T-cell (primary cell): ENCODE measurements around the gene DBP. TPM values are rescaled to one million over a fixed set of nuclear protein-coding genes. Genes with fewer than 3 reads are reported as not detected.
"Not testable (repeated sequence)": the region's sequence is repeated elsewhere in the genome, so short reads cannot be mapped to it uniquely, and the experiment has no call there.

Experiments used
- ATAC-seq, 4 experiments: fragments of 200-7000 bp in 3 of 4; fragments of 150-1000 bp in 1 of 4; cut with Tn5 transposase; replicated peaks in 1 of 4; 1 replicate in 3 of 4; 2 replicates in 1 of 4; pipeline ENCODE4 v1.10.0; 2021; ENCODE audit warnings: moderate library complexity in 3 of 4, mild to moderate bottlenecking in 2 of 4, moderate number of reproducible peaks in 1 of 4
- CTCF ChIA-PET, 2 donors: fragments of 300-600 bp; sonication (Branson Sonifier 250); formaldehyde crosslinking; loops; one replicate each; lab custom pipeline; 2022; ENCODE audit warnings: antibody characterized with exemption in 2 of 2; lab: Charles Lee
- POLR2A ChIA-PET, 2 donors: fragments of 300-600 bp; sonication (Branson Sonifier 250); formaldehyde crosslinking; loops; one replicate each; lab custom pipeline; 2022; ENCODE audit warnings: antibody characterized with exemption in 2 of 2; lab: Charles Lee
- DNase-seq, 35 experiments: peaks; one replicate each; pipeline versions ENCODE4 v3.0.0 to v3.0.0-alpha.2; 2013 to 2023
- H3K27ac ChIP-seq: one replicate; pipeline ENCODE4 v1.5.1; 2013; ENCODE audit warnings: low read length
- H3K27me3 ChIP-seq, 2 experiments: replicated peaks in 1 of 2; 1 replicate in 1 of 2; 2 replicates in 1 of 2; pipeline versions ENCODE4 v1.6.1 to v1.7.0; 2013; ENCODE audit warnings: low read length in 1 of 2, mixed read lengths in 1 of 2; ENCODE audit not compliant: control insufficient read depth in 2 of 2, insufficient read depth in 2 of 2; ENCODE audit errors: extremely low read depth in 1 of 2
- H3K36me3 ChIP-seq, 2 donors: 1 replicate in 1 of 2; 2 replicates in 1 of 2; pipeline versions ENCODE4 v1.6.1 to v1.7.0; 2013; ENCODE audit warnings: low read length in 1 of 2; ENCODE audit not compliant: control insufficient read depth in 2 of 2, insufficient read depth in 1 of 2; ENCODE audit errors: extremely low read depth in 1 of 2
- H3K4me1 ChIP-seq, 2 experiments: 1 replicate in 1 of 2; 2 replicates in 1 of 2; pipeline versions ENCODE4 v1.6.1 to v1.7.0; 2013; ENCODE audit warnings: low read length in 2 of 2, mixed read lengths in 1 of 2; ENCODE audit not compliant: insufficient read depth in 2 of 2, control insufficient read depth in 1 of 2; ENCODE audit errors: extremely low read depth in 1 of 2
- H3K4me3 ChIP-seq, 2 donors: 1 replicate in 1 of 2; 2 replicates in 1 of 2; pipeline versions ENCODE4 v1.5.1 to v1.7.0; 2013; ENCODE audit warnings: mild to moderate bottlenecking in 2 of 2, low read length in 1 of 2, moderate library complexity in 1 of 2; ENCODE audit not compliant: control insufficient read depth in 1 of 2; ENCODE audit errors: extremely low read depth in 1 of 2
- H3K9me3 ChIP-seq: 2 replicates; pipeline ENCODE4 v1.7.0; 2013
- H3K27ac Mint-ChIP-seq, 2 donors: one replicate each; pipeline ENCODE4 v1.8.0; 2020 to 2021; ENCODE audit warnings: mild to moderate bottlenecking in 2 of 2, mixed read lengths in 2 of 2
- H3K27me3 Mint-ChIP-seq, 2 donors: one replicate each; pipeline ENCODE4 v1.8.0; 2021 to 2022; ENCODE audit warnings: mixed read lengths in 2 of 2
- H3K36me3 Mint-ChIP-seq: one replicate; pipeline ENCODE4 v1.8.0; 2021; ENCODE audit warnings: mixed read lengths
- H3K4me1 Mint-ChIP-seq, 3 donors: one replicate each; pipeline ENCODE4 v1.8.0; 2020 to 2022; ENCODE audit warnings: mixed read lengths in 3 of 3, mild to moderate bottlenecking in 1 of 3
- H3K4me3 Mint-ChIP-seq, 3 donors: one replicate each; pipeline ENCODE4 v1.8.0; 2020 to 2022; ENCODE audit warnings: mild to moderate bottlenecking in 3 of 3, mixed read lengths in 3 of 3, moderate library complexity in 3 of 3
- H3K9me3 Mint-ChIP-seq, 3 donors: one replicate each; pipeline ENCODE4 v1.8.0; 2020 to 2022; ENCODE audit warnings: mixed read lengths in 3 of 3
- WGBS: methylation state at CpG from one replicate; pipeline ENCODE4 v1.1.5; 2013; ENCODE audit warnings: missing lambda C conversion rate; ENCODE audit not compliant: insufficient coverage; 5-methylcytosine and 5-hydroxymethylcytosine counted together
- total RNA-seq, 35 experiments: library from RNA in 6 of 35; stranded (reverse) in 6 of 35; fragments of 120-200 nt in 1 of 35; gene quantifications; one replicate each; pipeline versions ENCODE4 v1.2.1 to v1.2.4 and lab custom pipeline; 2013 to 2026

Gene DBP
- total RNA-seq, 5 donors from 2014 or later (not counting 1 experiment from before 2014, with no cell fraction given): 24.5 to 57.2 (median 56.0) TPM

GRCh38 chr19:48632692-48633147 lies 4.5 kb downstream of the DBP start:
- no peaks in the 10 kb centered on the region for H3K27me3 ChIP-seq
- Mint-ChIP-seq H3K27ac (peak overlapping the region; percentile 72 to 95), H3K9me3 (no peaks in the 10 kb centered on the region), H3K27me3 (no peaks in the 10 kb centered on the region), H3K4me3 (peak overlapping the region in 2 of 3 donors; percentile 24 to 42), H3K36me3 (peaks cover 13% of the 10 kb centered on the region), H3K4me1 (peaks cover 37 to 48% (median 40%) of the 10 kb centered on the region in 3 donors)
- H3K36me3 ChIP-seq: peaks cover 26 to 45% of the 10 kb centered on the region in 2 donors
- POLR2A ChIA-PET: no interaction called here
- CTCF ChIA-PET: interaction anchor here in 1 of 2 donors (0.6 to 0.9 kb wide), 2 partner anchors 9 to 28 kb away, joined by 5 read pairs; no protein-coding TSS in a partner anchor
- no peak overlapping the region for H3K4me3 ChIP-seq
- H3K4me1 ChIP-seq: peaks cover 18 to 59% of the 10 kb centered on the region in 2 experiments
- no peaks in the 10 kb centered on the region for H3K9me3 ChIP-seq
- DNase-seq: no peak
- H3K27ac ChIP-seq: no peak overlapping the region
- ATAC-seq: no peak

GRCh38 chr19:48632286-48632685 lies 4.9 kb downstream of the DBP start:
- CTCF ChIA-PET: interaction anchor here in 1 of 2 donors (0.6 to 0.9 kb wide), 2 partner anchors 9 to 361 kb away, joined by 5 read pairs; partner anchors contain the start of gene RUVBL2
- H3K4me3 ChIP-seq, H3K9me3 ChIP-seq, H3K27me3 Mint-ChIP-seq, ATAC-seq, H3K27me3 ChIP-seq, H3K27ac ChIP-seq, DNase-seq, H3K9me3 Mint-ChIP-seq, POLR2A ChIA-PET: not testable (repeated sequence)
- Mint-ChIP-seq H3K36me3 (peaks cover 13% of the 10 kb centered on the region), H3K4me3 (peak overlapping the region in 2 of 3 donors; percentile 24 to 42), H3K4me1 (peaks cover 36 to 48% (median 42%) of the 10 kb centered on the region in 3 donors), H3K27ac (peak overlapping the region; percentile 72 to 95)
- H3K4me1 ChIP-seq: peaks cover 18 to 63% of the 10 kb centered on the region in 2 experiments
- WGBS: 90% methylated on average over 11 of the region's 11 CpGs
- peaks cover 26 to 45% of the 10 kb centered on the region in 2 donors for H3K36me3 ChIP-seq

DNA sequence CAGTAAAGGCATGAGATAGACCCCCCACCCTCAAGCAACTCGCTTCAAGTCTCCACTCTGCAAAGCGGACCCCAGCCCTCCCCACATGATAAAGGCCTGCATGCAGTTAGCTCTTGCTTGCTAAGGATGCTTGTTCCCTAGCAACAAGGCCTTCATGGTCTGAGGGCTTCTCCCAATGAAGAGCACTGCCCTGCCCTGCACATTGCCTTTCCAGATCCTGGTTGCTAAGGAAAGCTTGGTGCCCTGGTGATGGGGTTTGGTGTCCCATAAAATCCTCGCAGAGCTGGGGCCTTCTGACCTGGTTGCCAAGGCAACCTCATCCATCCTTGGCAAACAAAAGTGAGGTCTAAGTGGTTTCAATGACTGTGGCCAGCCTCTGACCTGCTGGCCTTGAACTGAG lies 6.0 kb downstream of the DBP start:
- Mint-ChIP-seq H3K9me3 (no peaks in the 10 kb centered on the region), H3K27ac (peak overlapping the region; percentile 39 to 65), H3K36me3 (peaks cover 13% of the 10 kb centered on the region), H3K27me3 (no peaks in the 10 kb centered on the region), H3K4me1 (peaks cover 36 to 54% (median 49%) of the 10 kb centered on the region in 3 donors), H3K4me3 (no peak overlapping the region)
- H3K36me3 ChIP-seq: peaks cover 26 to 45% of the 10 kb centered on the region in 2 donors
- POLR2A ChIA-PET: interaction anchor here in 1 of 2 donors (0.6 to 0.7 kb wide), 2 partner anchors 18 to 111 kb away, joined by 3 to 6 read pairs; no protein-coding TSS in a partner anchor
- CTCF ChIA-PET: interaction anchor here in 1 of 2 donors (0.6 to 0.7 kb wide), 2 partner anchors 27 to 35 kb away, joined by 3 to 4 read pairs; no protein-coding TSS in a partner anchor
- WGBS: 80% methylated on average over 1 of the region's 3 CpGs
- H3K4me1 ChIP-seq: peaks cover 18 to 69% of the 10 kb centered on the region in 2 experiments
- ATAC-seq (no peak), DNase-seq (no peak)
- H3K9me3 ChIP-seq: no peaks in the 10 kb centered on the region
- H3K27me3 ChIP-seq: no peaks in the 10 kb centered on the region
- H3K4me3 ChIP-seq: no peak overlapping the region
- H3K27ac ChIP-seq: no peak overlapping the region

- H3K36me3 Mint-ChIP-seq: peaks cover 10% of the 10 kb centered on the region
- Histone ChIP-seq H3K27ac (no peak overlapping the region), H3K36me3 (peaks cover 26 to 45% of the 10 kb centered on the region in 2 donors), H3K4me3 (no peak overlapping the region), H3K4me1 (peaks cover 18 to 65% of the 10 kb centered on the region in 2 experiments), H3K27me3 (no peaks in the 10 kb centered on the region), H3K9me3 (no peaks in the 10 kb centered on the region)
- H3K9me3 Mint-ChIP-seq: no peaks in the 10 kb centered on the region
- H3K27ac Mint-ChIP-seq: peak overlapping the region; percentile 12 to 52
- ATAC-seq: no peak
- ChIA-PET POLR2A (no interaction called here), CTCF (no interaction called here)
- no peak overlapping the region for H3K4me3 Mint-ChIP-seq
- peaks cover 33 to 53% (median 50%) of the 10 kb centered on the region in 3 donors for H3K4me1 Mint-ChIP-seq
- 67% methylated on average over 36 of the region's 47 CpGs for WGBS
- DNase-seq: no peak
- no peaks in the 10 kb centered on the region for H3K27me3 Mint-ChIP-seq
These were observed 6.7 kb downstream of the DBP start for GRCh38 chr19:48630296-48631063.

- no peak overlapping the region for H3K4me3 Mint-ChIP-seq
- no peak for DNase-seq
- peaks cover 35 to 53% (median 50%) of the 10 kb centered on the region in 3 donors for H3K4me1 Mint-ChIP-seq
- no peaks in the 10 kb centered on the region for H3K27me3 ChIP-seq
- ChIA-PET POLR2A (no interaction called here), CTCF (no interaction called here)
- H3K4me3 ChIP-seq: no peak overlapping the region
- no peaks in the 10 kb centered on the region for H3K27me3 Mint-ChIP-seq
- H3K9me3 Mint-ChIP-seq: no peaks in the 10 kb centered on the region
- 89% methylated on average over 48 of the region's 48 CpGs for WGBS
- no peak for ATAC-seq
- no peak overlapping the region for H3K27ac ChIP-seq
- H3K36me3 ChIP-seq: peaks cover 26 to 45% of the 10 kb centered on the region in 2 donors
- peaks cover 10% of the 10 kb centered on the region for H3K36me3 Mint-ChIP-seq
- no peaks in the 10 kb centered on the region for H3K9me3 ChIP-seq
- H3K27ac Mint-ChIP-seq: no peak overlapping the region
- peaks cover 17 to 63% of the 10 kb centered on the region in 2 experiments for H3K4me1 ChIP-seq
These were observed 7.4 kb downstream of the DBP start for GRCh38 chr19:48629599-48630295.

GRCh38 chr19:48629297-48629598 lies 7.9 kb downstream of the DBP start:
- Mint-ChIP-seq H3K36me3 (peaks cover 10% of the 10 kb centered on the region), H3K4me3 (no peak overlapping the region), H3K27ac (no peak overlapping the region), H3K27me3 (no peaks in the 10 kb centered on the region), H3K4me1 (peaks cover 34 to 51% (median 50%) of the 10 kb centered on the region in 3 donors), H3K9me3 (no peaks in the 10 kb centered on the region)
- H3K27ac ChIP-seq: no peak overlapping the region
- peaks cover 19 to 63% of the 10 kb centered on the region in 2 experiments for H3K4me1 ChIP-seq
- ATAC-seq: no peak
- WGBS: 98% methylated on average over 16 of the region's 22 CpGs
- no peak overlapping the region for H3K4me3 ChIP-seq
- no peak for DNase-seq
- CTCF ChIA-PET: no interaction called here
- POLR2A ChIA-PET: no interaction called here
- H3K9me3 ChIP-seq: no peaks in the 10 kb centered on the region
- no peaks in the 10 kb centered on the region for H3K27me3 ChIP-seq
- peaks cover 26 to 45% of the 10 kb centered on the region in 2 donors for H3K36me3 ChIP-seq
